Thymus (tissue), 11 donors: ENCODE data around the gene IDH2. TPM values are rescaled to one million over a fixed set of nuclear protein-coding genes. Genes with fewer than 3 reads are reported as not detected.

ENCODE experiments used
- DNase-seq, 9 donors: peaks; one replicate each; pipeline ENCODE4 v3.0.0-alpha.2; 2013; ENCODE audit warnings: low spot score in 9 of 9, low read depth in 6 of 9, missing footprints in 1 of 9
- H3K27ac ChIP-seq, 2 donors: one replicate each; pipeline ENCODE4 v1.5.1; 2013; ENCODE audit warnings: control low read depth in 1 of 2, low read depth in 1 of 2, low read length in 1 of 2, mild to moderate bottlenecking in 1 of 2, moderate library complexity in 1 of 2
- H3K27me3 ChIP-seq, 2 donors: one replicate each; pipeline ENCODE4 v1.5.1; 2013; ENCODE audit warnings: low read length in 1 of 2; ENCODE audit not compliant: control insufficient read depth in 2 of 2, insufficient read depth in 1 of 2
- H3K36me3 ChIP-seq, 2 donors: one replicate each; pipeline ENCODE4 v1.5.1; 2013; ENCODE audit warnings: low read length in 1 of 2, mild to moderate bottlenecking in 1 of 2, moderate library complexity in 1 of 2; ENCODE audit not compliant: control insufficient read depth in 2 of 2, insufficient read depth in 2 of 2
- H3K4me1 ChIP-seq, 2 donors: one replicate each; pipeline ENCODE4 v1.5.1; 2013; ENCODE audit warnings: low read length in 2 of 2; ENCODE audit not compliant: control insufficient read depth in 2 of 2, insufficient read depth in 2 of 2
- H3K4me3 ChIP-seq, 2 donors: one replicate each; pipeline ENCODE4 v1.5.1; 2013; ENCODE audit warnings: low read length in 2 of 2, control low read depth in 1 of 2, mild to moderate bottlenecking in 1 of 2
- H3K9me3 ChIP-seq, 2 donors: one replicate each; pipeline ENCODE4 v1.5.1; 2013; ENCODE audit warnings: low read length in 1 of 2, mild to moderate bottlenecking in 1 of 2; ENCODE audit not compliant: control insufficient read depth in 2 of 2, insufficient read depth in 1 of 2
- WGBS: extraction: QIAGEN DNeasy Blood & Tissue Kit; methylation state at CpG from one replicate; pipeline ENCODE4 v1.1.7; 2013; 5-methylcytosine and 5-hydroxymethylcytosine counted together
- polyA plus RNA-seq: library from polyadenylated mRNA; stranded (reverse); fragments of 200-250 nt; gene quantifications from one replicate; pipeline ENCODE4 v1.2.3, GENCODE V29; 2013
- total RNA-seq: library from RNA; stranded (reverse); fragments of 120-200 nt; gene quantifications from one replicate; pipeline ENCODE4 v1.2.4, GENCODE V29; 2013
- donor health status: healthy.

IDH2 gene
- total and polyA plus RNA-seq, 2 donors = 68.7 to 207 TPM

- WGBS = 88% methylated on average over 9 of the region's 9 CpGs
- peaks cover 0 to 3% of the 10 kb centered on the region in 2 donors for H3K36me3 ChIP-seq
- peaks cover 0 to 20% of the 10 kb centered on the region in 2 donors for H3K4me1 ChIP-seq
- no peak overlapping the region for H3K4me3 ChIP-seq
- no peak for DNase-seq
- no peaks in the 10 kb centered on the region for H3K9me3 ChIP-seq
- H3K27ac ChIP-seq = no peak overlapping the region
- no peaks in the 10 kb centered on the region for H3K27me3 ChIP-seq
Measured at GRCh38 chr15:90047956-90048575, 54.2 kb downstream of the IDH2 start.

DNA sequence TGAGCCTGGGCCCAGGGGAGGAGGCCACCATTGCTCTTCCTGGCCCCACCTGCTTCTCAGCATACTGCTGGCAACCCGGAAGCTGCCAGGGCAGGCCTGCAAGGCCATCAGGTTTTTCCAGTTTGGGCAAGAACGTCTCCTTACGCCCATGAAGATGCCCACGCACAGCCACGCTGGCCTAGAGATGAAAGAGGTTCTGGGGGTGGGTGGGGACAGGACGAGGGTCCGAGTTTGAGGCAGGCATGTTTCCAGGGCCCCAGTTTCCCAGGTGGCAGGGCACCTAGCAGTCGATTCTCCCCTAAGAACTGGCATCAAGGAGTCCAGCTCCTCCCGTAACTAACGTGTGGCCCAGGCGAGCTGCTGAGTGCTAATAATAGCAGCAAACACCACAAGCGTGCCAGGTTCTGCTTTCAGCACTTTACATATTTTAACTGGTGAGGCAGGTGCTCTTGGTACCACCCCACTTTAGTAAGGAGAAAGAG, 55.3 kb downstream of the IDH2 start:
- WGBS = 63% methylated on average over 12 of the region's 12 CpGs
- no peak for DNase-seq
- H3K27ac ChIP-seq = no peak overlapping the region
- H3K4me3 ChIP-seq = no peak overlapping the region
- no peaks in the 10 kb centered on the region for H3K9me3 ChIP-seq
- peaks cover 0 to 17% of the 10 kb centered on the region in 2 donors for H3K4me1 ChIP-seq
- peaks cover 0 to 3% of the 10 kb centered on the region in 2 donors for H3K36me3 ChIP-seq
- no peaks in the 10 kb centered on the region for H3K27me3 ChIP-seq

DNA sequence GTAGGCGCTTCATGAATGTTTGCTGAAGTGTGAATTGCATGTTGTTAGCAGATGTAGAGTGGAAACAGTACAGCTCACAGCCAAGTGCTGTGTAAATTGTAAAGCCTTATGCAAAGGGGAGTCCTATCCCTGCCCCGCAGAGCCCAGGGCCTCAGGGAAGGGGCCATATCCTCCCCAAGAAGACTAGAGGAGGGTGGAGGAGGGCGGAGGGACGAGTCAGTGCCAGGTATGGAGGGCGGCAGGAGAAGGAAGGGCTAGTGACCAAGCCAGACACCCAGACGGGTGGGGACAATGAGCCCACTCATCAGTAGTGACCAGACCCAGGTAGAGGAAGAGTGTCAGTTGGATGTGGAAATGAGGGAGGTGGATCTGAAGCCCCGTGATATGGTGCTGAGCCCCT, 56.0 kb downstream of the IDH2 start:
- no peak overlapping the region for H3K4me3 ChIP-seq

GRCh38 chr15:90044916-90045371, 57.3 kb downstream of the IDH2 start:
- no peak overlapping the region for H3K4me3 ChIP-seq
- H3K27ac ChIP-seq = no peak overlapping the region
- H3K27me3 ChIP-seq = no peaks in the 10 kb centered on the region
- H3K9me3 ChIP-seq = no peaks in the 10 kb centered on the region
- peaks cover 0 to 3% of the 10 kb centered on the region in 2 donors for H3K36me3 ChIP-seq
- peaks cover 0 to 18% of the 10 kb centered on the region in 2 donors for H3K4me1 ChIP-seq
- WGBS = 97% methylated on average over 4 of the region's 4 CpGs
- DNase-seq = no peak

More for the DNA sequence above, 56.0 kb downstream of the IDH2 start:
- DNase-seq = no peak
- 90% methylated on average over 7 of the region's 7 CpGs for WGBS
- H3K4me1 ChIP-seq = peaks cover 0 to 14% of the 10 kb centered on the region in 2 donors
- H3K36me3 ChIP-seq = peaks cover 0 to 3% of the 10 kb centered on the region in 2 donors
- H3K27me3 ChIP-seq = no peaks in the 10 kb centered on the region
- H3K9me3 ChIP-seq = no peaks in the 10 kb centered on the region
- H3K27ac ChIP-seq = no peak overlapping the region

- Histone ChIP-seq H3K36me3 (peaks cover 0 to 3% of the 10 kb centered on the region in 2 donors), H3K27me3 (no peaks in the 10 kb centered on the region), H3K9me3 (no peaks in the 10 kb centered on the region), H3K4me3 (no peak overlapping the region), H3K4me1 (peaks cover 0 to 25% of the 10 kb centered on the region in 2 donors), H3K27ac (no peak overlapping the region)
- no peak for DNase-seq
- 98% methylated on average over 14 of the region's 14 CpGs for WGBS
Measured at GRCh38 chr15:90044191-90044590, 58.1 kb downstream of the IDH2 start.

- H3K27me3 ChIP-seq = no peaks in the 10 kb centered on the region
- WGBS = 97% methylated on average over 5 of the region's 5 CpGs
- DNase-seq = no peak
- H3K4me3 ChIP-seq = no peak overlapping the region
- H3K36me3 ChIP-seq = peaks cover 0 to 3% of the 10 kb centered on the region in 2 donors
- no peak overlapping the region for H3K27ac ChIP-seq
- no peaks in the 10 kb centered on the region for H3K9me3 ChIP-seq
- H3K4me1 ChIP-seq = peaks cover 0 to 28% of the 10 kb centered on the region in 2 donors
Measured at GRCh38 chr15:90043530-90044010, 58.7 kb downstream of the IDH2 start.

DNA sequence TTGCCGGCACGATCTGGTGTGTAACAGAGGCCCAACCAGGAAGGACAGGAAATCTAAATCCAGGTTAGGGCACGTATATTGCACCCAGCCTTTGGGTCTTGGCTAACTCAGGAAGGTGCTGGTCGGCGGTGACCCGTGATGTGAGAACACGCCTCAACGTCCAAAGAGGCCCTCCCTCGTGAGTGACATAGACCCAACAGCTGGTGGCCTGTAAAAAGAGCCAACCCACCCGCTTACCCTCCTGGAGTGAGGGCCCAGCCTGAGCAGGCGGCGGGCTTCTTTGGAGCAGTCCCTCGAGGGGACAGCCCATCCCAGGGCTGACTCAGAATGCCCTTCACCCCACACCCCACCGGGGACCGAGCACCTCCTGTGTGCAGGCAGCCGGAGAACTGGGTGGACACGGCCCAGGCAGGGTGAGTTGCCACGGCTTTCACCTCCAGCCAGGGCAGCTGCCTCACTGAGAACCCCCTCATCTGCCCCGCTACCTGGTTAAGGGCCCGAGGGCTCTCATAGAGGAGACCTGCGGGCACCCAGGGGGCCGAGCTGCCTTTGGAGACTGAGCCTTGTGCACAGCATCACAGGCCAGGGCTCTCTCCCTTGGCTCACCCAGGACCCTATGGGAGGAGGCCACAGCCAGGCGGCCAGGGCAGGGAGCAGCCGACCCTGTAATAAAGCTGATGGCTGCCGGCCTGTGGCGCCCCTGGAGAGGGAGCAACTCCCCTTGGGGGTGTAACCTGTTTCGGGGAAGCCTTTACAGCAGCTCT, 59.3 kb downstream of the IDH2 start:
- Histone ChIP-seq H3K9me3 (no peaks in the 10 kb centered on the region), H3K36me3 (peaks cover 0 to 3% of the 10 kb centered on the region in 2 donors), H3K4me3 (no peak overlapping the region), H3K27me3 (no peaks in the 10 kb centered on the region), H3K4me1 (peaks cover 1 to 33% of the 10 kb centered on the region in 2 donors), H3K27ac (no peak overlapping the region)
- DNase-seq = no peak
- 96% methylated on average over 27 of the region's 27 CpGs for WGBS

DNA sequence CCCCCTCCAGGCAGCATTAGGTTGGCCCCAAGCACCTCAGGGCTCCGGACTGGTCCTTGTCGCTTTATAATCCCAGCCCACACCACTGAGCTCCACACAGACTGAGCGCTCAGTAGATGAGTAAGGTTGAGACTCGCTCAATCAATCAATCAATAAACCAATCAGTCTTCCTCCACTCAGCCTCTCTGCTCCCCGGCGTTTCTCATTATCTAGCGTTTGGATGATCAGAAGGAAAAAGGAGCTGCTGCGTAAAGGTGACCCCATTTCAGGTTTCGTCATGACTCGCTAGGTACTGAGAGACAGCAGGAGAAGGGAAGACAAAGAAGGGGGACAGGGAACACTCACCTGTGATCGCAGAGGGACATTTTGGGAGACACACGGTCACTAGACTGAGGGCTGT, 59.9 kb downstream of the IDH2 start:
- 98% methylated on average over 12 of the region's 12 CpGs for WGBS
- Histone ChIP-seq H3K36me3 (peaks cover 0 to 3% of the 10 kb centered on the region in 2 donors), H3K27me3 (no peaks in the 10 kb centered on the region), H3K4me1 (peaks cover 4 to 39% of the 10 kb centered on the region in 2 donors), H3K27ac (no peak overlapping the region), H3K9me3 (no peaks in the 10 kb centered on the region), H3K4me3 (no peak overlapping the region)
- no peak for DNase-seq

DNA sequence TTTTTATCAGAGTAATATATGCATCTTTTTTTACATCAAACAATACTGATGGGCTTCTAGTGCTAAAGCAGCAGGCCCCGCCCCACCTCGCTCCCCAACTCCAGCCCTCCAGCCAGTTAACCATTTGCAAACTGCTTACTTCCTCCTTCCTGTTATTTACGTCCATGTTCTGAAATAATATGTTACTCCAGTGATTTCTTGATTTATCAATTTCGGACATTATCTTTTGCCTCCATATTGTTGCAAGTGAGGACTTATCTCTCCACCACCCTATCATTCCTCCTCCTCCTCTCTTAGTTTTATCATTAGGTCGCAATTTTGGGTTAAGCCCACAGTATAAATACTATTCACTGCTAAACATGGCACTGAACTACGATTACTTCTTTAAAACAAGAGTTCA, 61.6 kb downstream of the IDH2 start:
- H3K9me3 ChIP-seq = no peaks in the 10 kb centered on the region
- 94% methylated on average over 6 of the region's 6 CpGs for WGBS
- DNase-seq = no peak
- H3K36me3 ChIP-seq = peaks cover 0 to 3% of the 10 kb centered on the region in 2 donors
- peaks cover 4 to 40% of the 10 kb centered on the region in 2 donors for H3K4me1 ChIP-seq
- no peak overlapping the region for H3K27ac ChIP-seq
- H3K27me3 ChIP-seq = no peaks in the 10 kb centered on the region
- H3K4me3 ChIP-seq = no peak overlapping the region
